ENCODE results near the gene AKR7A2. TPM values are rescaled to one million over a fixed set of nuclear protein-coding genes. Genes with fewer than 3 reads are reported as not detected.
A peak's percentile ranks its signal among the peaks of the same experiment; 100 is the strongest.
"Not testable (repeated sequence)": the region's sequence is repeated elsewhere in the genome, so short reads cannot be mapped to it uniquely, and the experiment has no call there.

The AKR7A2 gene
- total and polyA plus RNA-seq, 2 donors (not counting 1 experiment from before 2014, with no cell fraction given): 31.3 to 63.6 TPM

DNA sequence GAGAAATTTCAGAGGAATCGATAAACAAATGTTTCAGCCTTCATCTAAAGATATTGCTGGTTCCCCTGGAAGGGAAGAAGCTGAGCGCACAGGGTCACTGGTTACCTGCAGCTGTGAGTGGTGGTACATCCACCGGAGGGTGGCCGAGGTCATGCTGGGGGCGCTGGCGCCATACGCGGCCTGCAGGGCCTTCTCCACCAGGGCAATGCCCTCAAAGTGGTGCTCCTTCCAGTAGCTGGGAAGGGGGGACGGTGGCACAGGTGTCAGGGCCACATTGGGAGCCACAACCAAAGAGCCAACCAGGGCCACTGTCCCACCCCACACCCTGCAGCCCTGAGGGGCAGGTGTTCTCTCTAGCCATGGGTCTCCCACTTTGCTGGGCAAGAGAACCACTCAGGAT, 28.1 kb downstream of the AKR7A2 start:
- Histone ChIP-seq H3K27ac (ENCODE audit: insufficient read depth, low read length) (no peak overlapping the region), H4K20me1 (ENCODE audit: control insufficient read depth, extremely low read depth, insufficient read depth, low read length) (no peaks in the 10 kb centered on the region), H3K4me1 (ENCODE audit: control insufficient read depth, extremely low read depth, insufficient read depth, low read length) (peaks cover 2% of the 10 kb centered on the region)

GRCh38 chr1:19274636-19275035, 37.3 kb downstream of the AKR7A2 start:
- TF ChIP-seq EZH2 (IDR thresholded peaks at IDR 0.05; ENCODE audit: low read length, missing control alignments) (no peak), CTCF (conservative IDR thresholded peaks at IDR 0.05 in 1 of 2, IDR thresholded peaks at IDR 0.05 in 1 of 2; ENCODE audit: low read depth in 1 of 2, low read length in 2 of 2) (no peak)
- Histone ChIP-seq H3K4me2 (ENCODE audit: extremely low read depth, insufficient read depth, low read length) (no peak overlapping the region), H4K20me1 (ENCODE audit: control insufficient read depth, extremely low read depth, insufficient read depth, low read length) (no peaks in the 10 kb centered on the region), H3K4me1 (ENCODE audit: control insufficient read depth, extremely low read depth, insufficient read depth, low read length) (no peaks in the 10 kb centered on the region), H3K79me2 (ENCODE audit: control insufficient read depth, insufficient read depth, low read length) (no peaks in the 10 kb centered on the region), H3K9ac (ENCODE audit: insufficient read depth, low read length) (no peak overlapping the region), H2AFZ (ENCODE audit: low read length) (no peak overlapping the region), H3K36me3 (ENCODE audit: control insufficient read depth, insufficient read depth, low read length) (no peaks in the 10 kb centered on the region), H3K27ac (ENCODE audit: insufficient read depth, low read length) (no peak overlapping the region), H3K9me3 (ENCODE audit: control insufficient read depth, insufficient read depth, low read depth, low read length) (no peaks in the 10 kb centered on the region), H3K4me3 (replicated peaks in 1 of 4; ENCODE audit: control extremely low read depth in 1 of 4, insufficient read depth in 1 of 4, low read depth in 3 of 4, low read length in 4 of 4) (no peak overlapping the region), H3K27me3 (ENCODE audit: control insufficient read depth, insufficient read depth, low read length) (no peaks in the 10 kb centered on the region)
- DNase-seq (ENCODE audit: low read depth in 2 of 2): no peak

More for the DNA sequence above, 28.1 kb downstream of the AKR7A2 start:
- Histone ChIP-seq H3K4me2 (ENCODE audit: extremely low read depth, insufficient read depth, low read length) (no peak overlapping the region), H3K36me3 (ENCODE audit: control insufficient read depth, insufficient read depth, low read length) (no peaks in the 10 kb centered on the region), H3K9ac (ENCODE audit: insufficient read depth, low read length) (no peak overlapping the region), H2AFZ (ENCODE audit: low read length) (no peak overlapping the region), H3K4me3 (replicated peaks in 1 of 4; ENCODE audit: control extremely low read depth in 1 of 4, insufficient read depth in 1 of 4, low read depth in 3 of 4, low read length in 4 of 4) (no peak overlapping the region), H3K27me3 (ENCODE audit: control insufficient read depth, insufficient read depth, low read length) (no peaks in the 10 kb centered on the region), H3K9me3 (ENCODE audit: control insufficient read depth, insufficient read depth, low read depth, low read length) (no peaks in the 10 kb centered on the region), H3K79me2 (ENCODE audit: control insufficient read depth, insufficient read depth, low read length) (no peaks in the 10 kb centered on the region)
- TF ChIP-seq EZH2 (IDR thresholded peaks at IDR 0.05; ENCODE audit: low read length, missing control alignments) (no peak), CTCF (conservative IDR thresholded peaks at IDR 0.05 in 1 of 2, IDR thresholded peaks at IDR 0.05 in 1 of 2; ENCODE audit: low read depth in 1 of 2, low read length in 2 of 2) (no peak)
- no peak for DNase-seq (ENCODE audit: low read depth in 2 of 2)

DNA sequence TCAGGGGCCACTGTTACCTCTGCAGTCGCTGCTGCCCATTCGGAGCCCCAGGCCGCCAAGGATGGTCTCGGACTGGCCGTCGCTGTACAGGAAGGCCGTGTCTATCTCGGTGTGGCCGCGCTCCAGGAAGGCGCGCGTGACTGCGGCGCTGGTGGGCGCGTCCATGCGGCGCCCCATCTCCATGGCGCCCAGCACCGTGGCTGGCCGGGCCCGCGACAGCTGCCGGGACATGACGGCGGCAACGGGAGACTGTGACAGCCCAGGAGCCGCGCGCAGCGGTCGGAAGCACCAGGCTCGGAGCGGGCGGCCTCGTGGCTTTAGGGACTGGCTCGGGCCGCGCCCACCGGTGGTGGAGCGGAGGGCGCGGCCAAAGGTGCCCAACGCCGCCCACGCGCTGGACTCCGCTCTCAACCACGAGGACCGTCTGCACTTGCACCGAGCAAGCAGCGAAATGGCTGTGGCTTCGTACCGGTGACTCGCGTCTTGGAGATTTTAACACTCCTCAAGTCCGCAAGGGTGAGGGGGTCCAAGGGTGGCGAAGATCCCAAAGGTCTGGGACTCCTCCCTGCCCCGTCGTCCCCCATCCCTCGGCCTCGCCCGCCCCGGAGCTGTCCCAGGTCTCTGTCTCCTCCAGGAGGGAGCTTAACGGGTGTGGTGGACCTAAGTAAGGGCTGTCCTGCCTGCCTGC, 38.0 kb downstream of the AKR7A2 start:
- not testable (repeated sequence) for H3K9ac ChIP-seq (ENCODE audit: insufficient read depth, low read length); H4K20me1 ChIP-seq (ENCODE audit: control insufficient read depth, extremely low read depth, insufficient read depth, low read length); H3K36me3 ChIP-seq (ENCODE audit: control insufficient read depth, insufficient read depth, low read length); H3K9me3 ChIP-seq (ENCODE audit: control insufficient read depth, insufficient read depth, low read depth, low read length); H3K79me2 ChIP-seq (ENCODE audit: control insufficient read depth, insufficient read depth, low read length); H3K27me3 ChIP-seq (ENCODE audit: control insufficient read depth, insufficient read depth, low read length); H3K27ac ChIP-seq (ENCODE audit: insufficient read depth, low read length); H3K4me2 ChIP-seq (ENCODE audit: extremely low read depth, insufficient read depth, low read length); H2AFZ ChIP-seq (ENCODE audit: low read length); H3K4me3 ChIP-seq (replicated peaks in 1 of 4; ENCODE audit: control extremely low read depth in 1 of 4, insufficient read depth in 1 of 4, low read depth in 3 of 4, low read length in 4 of 4); H3K4me1 ChIP-seq (ENCODE audit: control insufficient read depth, extremely low read depth, insufficient read depth, low read length)
- peak in 1 of 2 donors; percentile 22 for DNase-seq (ENCODE audit: low read depth in 2 of 2)

Data from fibroblast of lung (primary cell).